HG02884 (cell line): ENCODE data around the gene SUN5.

ENCODE experiments used
- ATAC-seq: cut with Tn5 transposase; IDR thresholded peaks from one replicate; pipeline ENCODE4 v1.9.1; 2021; ENCODE audit warnings: mild to moderate bottlenecking, moderate library complexity; ENCODE audit not compliant: unreplicated experiment

Gene SUN5

DNA sequence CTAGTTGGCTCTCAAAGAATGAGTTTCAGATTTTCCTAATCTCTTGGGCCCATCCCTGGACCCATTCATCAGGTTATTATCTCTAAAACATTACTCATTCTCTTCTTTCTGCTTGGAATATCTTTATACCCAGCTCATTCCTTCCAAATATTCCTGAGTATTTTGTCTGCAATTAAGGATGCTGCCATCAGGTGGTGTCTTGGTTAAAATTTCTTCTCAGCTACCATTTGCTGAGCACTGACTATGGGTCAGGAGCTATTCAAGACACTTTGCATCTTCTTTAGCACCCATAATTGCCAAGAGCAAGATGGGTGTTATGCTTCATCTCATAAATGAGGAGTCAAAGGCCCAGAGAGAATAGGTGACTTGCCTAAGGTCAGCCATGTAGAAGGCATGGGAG is 8.4 kb downstream of the SUN5 start:
- no peak for ATAC-seq

- ATAC-seq, result no peak
Measured at GRCh38 chr20:32993496-32994050, 10.7 kb downstream of the SUN5 start.

GRCh38 chr20:32991792-32992641 is 12.2 kb downstream of the SUN5 start:
- no peak for ATAC-seq

- ATAC-seq, result no peak
Measured at GRCh38 chr20:32991383-32991782, 12.8 kb downstream of the SUN5 start.

DNA sequence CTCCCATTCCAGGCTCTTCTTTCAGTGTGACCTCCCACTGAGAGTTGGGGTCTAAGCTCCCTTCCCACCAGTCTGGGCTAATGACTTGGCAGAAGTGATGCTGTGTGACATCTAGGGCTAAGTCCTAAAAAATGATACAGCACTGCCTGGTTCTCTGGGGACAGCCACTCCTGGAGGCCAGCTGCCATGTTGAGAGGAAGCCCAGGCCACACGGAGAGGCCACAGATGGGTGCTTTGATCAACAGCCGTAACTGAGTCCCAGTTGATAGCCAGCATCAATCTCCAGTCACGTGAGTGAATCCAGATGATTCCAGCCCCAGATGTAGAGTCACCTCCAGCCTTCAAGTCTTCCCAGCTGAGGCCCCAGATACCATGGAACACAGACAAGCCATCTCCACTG is 13.8 kb downstream of the SUN5 start:
- ATAC-seq, result no peak

- ATAC-seq, result no peak
Measured at GRCh38 chr20:32989507-32990283, 14.5 kb downstream of the SUN5 start.

DNA sequence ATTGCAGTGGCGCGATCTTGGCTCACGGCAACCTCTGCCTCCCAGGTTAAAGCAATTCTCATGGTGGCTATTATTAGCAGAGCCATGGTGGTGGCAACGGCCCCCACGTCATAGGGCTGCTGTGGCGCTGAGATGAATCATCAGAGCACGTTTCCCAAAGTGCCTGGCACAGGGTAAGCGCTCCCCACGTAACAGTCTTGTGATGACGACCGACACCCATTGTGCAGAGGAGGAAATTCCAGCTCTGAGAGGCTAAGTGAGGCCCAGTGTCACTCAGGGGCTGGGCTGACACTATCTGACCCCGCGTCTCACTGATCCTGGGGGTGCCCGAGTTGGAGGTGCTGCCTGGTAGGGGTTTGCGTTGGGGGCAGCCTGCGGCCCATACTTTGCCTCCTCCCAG is 16.2 kb downstream of the SUN5 start:
- no peak for ATAC-seq

DNA sequence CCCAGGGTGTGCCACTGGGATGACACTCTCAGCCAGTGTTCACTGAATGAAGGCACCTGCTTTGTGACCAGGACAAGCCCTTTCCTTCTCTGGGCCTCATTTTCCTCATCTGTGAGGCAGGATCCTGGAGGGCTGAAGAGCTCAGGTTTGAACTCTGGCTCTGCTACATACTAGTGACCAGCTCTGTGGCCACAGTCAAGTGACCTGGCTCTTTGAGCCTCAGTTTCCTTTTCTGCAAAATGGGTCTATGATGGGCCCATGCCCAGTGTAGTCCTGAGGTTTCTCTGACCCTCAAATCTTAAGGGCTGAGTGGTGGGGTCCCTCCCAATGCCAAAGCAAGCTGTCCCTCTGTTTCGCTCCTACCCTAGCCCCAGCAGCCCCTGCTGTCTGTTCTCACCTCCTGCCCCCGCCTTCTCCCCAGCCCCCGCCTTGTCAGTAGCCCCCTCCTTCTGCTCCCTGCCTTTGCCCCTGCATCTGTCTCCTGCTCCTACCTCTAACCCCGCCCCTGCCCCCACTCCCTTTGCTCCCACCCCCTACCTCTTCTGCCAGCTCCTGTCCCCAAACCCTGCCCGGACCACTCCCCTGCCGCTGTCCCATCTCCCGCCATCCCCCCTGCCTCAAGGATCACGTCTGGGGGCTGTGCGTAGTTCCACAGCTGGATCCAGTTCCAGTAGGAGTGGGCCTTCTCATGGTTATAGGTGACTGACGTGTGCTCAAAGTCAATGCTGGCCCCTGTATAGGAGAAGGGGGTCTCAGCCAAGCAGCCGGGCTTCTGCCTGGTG is 17.0 kb downstream of the SUN5 start:
- ATAC-seq, result no peak

GRCh38 chr20:32986331-32986966 is 17.8 kb downstream of the SUN5 start:
- ATAC-seq, result no peak

- no peak for ATAC-seq
Measured at GRCh38 chr20:32985596-32985995, 18.6 kb downstream of the SUN5 start.

GRCh38 chr20:32984631-32985354 is 19.4 kb downstream of the SUN5 start:
- ATAC-seq, result no peak

GRCh38 chr20:32984196-32984595 is 20.0 kb downstream of the SUN5 start:
- no peak for ATAC-seq

GRCh38 chr20:32983459-32984112 is 20.6 kb downstream of the SUN5 start:
- ATAC-seq, result no peak

DNA sequence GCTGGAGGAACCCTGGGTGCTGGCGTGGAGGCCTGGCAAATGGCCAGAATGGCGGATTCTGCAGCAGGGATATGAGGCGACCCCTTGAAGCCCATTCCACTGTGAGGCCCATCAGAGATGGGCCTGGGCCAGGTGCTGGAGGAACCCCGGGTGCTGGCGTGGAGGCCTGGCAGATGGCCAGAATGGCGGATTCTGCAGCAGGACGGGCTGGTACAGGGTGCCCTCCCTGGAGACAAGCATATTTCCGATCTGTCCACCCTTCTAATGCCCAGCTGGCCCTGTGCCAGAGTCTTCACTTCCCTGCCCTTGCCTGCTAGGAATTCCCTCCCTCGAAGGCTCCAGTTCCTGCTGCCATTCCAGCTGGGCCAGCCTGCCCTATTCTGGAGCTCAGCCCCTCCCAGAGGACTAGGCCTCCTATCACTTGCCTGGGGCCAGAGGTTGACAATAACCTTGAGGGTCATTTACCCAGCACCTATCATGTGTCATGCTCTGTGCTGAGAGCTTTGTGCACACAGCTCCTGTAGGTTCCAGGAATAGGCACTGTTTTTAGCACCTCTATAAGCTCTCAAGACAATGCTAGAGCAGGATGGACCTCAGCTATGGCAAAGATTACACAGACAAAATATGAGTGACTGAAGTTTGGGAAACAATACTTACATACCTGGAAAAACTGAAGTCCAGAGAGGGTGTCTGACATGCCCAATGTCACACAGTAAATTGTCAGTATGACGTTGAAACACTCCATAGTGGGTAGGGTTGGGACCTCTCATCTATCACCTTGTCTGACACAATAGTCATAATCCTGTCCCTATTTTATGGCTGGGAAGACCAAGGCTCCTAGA is 21.4 kb downstream of the SUN5 start:
- no peak for ATAC-seq

DNA sequence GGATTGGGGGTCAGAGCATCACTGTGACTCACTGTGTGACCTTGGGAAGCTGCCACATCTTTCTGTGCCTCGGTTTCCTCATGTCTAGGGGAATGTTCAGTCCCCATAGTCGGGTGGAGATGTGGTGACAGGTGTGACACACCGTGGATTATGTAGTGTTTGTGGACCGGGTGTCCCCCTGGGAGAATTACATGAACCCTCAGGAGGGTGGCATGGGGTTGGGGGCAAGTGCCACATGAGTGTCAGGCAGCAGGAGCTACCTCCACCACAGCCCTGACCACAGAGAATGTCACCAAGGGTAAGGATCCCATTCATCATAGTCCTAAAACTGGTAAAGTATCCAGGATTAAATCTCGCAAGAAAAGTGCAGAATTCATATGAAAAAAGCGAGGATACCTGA is 23.2 kb downstream of the SUN5 start:
- no peak for ATAC-seq

- no peak for ATAC-seq
Measured at GRCh38 chr20:32980131-32980941, 23.9 kb downstream of the SUN5 start.

DNA sequence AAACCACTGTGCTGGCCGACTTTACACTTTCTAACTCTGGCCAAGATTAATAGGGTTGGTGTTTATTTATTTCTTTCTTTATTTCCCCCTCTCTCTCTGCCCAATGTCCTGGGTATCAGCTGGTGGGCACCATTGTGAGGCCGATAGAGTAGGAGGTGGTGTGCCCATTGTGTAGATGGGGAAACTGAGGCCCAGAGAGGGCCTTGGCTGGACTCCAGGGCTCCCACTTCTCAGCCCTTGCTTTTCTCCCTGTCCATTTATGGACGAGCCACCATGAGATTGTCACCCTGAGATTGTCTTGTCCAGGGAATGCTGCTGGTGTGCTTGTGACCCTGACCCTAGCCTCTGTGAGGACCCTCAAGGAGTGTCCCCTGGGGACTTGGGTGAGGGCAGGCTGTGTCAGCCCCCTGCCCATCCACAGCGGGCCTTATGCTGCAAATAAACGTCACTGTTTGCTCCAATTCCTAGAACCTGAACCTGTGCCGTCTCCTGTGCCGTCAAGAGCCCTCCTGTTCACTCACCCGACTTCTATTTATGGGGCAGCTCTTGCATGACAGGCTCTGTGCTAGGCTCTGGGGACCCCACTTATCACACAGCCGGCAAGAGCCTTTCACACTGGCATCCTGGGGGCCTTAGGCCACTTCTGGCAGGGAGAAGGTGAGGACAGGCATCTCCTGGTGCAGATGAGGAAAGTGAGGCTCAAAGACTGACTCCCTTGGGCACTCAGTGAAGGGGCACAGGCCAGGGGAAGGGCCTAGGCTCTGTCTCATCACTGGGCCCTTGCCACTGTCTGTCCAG is 24.8 kb downstream of the SUN5 start:
- ATAC-seq, result no peak
